GM12892 (cell line): ENCODE measurements around the gene POLR2E.

Source experiments
- POLR2A ChIP-seq: IDR thresholded peaks from 2 replicates; pipeline ENCODE4 v1.6.1; 2011; ENCODE audit warnings: low read depth, low read length, control low read depth
- POLR2AphosphoS5 ChIP-seq: IDR thresholded peaks from 2 replicates; pipeline ENCODE4 v1.6.1; 2011; ENCODE audit warnings: low read depth, low read length, control low read depth
- TAF1 ChIP-seq: IDR thresholded peaks from 2 replicates; pipeline ENCODE4 v1.6.1; 2011; ENCODE audit warnings: low read depth, mild to moderate bottlenecking, control low read depth, low read length, borderline replicate concordance

DNA sequence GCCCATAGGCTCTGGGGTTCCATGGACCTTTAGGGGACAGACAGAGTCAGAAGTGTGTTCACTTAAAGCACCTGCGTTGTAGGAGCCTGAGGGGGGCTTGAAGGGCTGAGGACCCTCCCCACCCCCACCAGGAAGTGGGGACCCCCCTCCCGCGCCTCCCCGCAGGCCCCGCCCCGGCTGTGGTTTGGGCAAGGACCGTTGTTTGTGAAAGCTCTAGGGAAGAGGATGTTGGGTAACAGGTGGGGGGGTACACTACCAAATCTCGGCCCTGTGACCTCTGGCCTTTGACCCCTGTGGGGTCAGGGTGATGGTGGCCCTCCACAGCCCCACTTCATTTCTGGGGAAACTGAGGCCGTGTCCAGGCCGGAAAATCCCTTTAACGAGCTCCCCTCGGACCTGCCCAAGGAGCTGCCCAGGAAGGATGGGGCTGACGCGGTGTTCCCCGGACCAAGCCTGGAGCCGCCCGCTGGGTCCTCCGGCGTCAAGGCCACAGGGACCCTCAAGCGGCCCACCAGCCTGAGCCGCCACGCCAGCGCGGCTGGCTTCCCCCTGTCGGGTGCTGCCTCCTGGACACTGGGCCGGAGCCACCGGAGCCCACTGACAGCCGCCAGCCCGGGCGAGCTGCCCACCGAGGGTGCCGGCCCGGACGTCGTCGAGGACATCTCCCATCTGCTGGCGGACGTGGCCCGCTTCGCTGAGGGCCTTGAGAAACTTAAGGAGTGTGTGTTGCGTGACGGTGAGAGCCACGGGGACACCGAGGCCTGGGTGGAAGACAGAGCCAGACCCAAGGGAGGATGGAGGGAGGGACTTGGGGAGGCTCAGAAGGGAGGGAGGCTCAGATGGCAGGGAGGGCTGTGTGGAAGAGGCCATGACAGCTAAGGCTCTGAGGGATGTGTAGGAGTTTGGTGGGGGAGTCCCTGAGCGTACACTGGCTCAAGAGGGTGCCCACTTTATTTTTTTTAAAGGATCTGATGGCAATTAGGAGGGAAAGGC is 26.9 kb downstream of the POLR2E start:
- TF ChIP-seq POLR2AphosphoS5: no peak
- TF ChIP-seq POLR2A: no peak; the same call in 1 of the 2 replicates
- no peak for TF ChIP-seq TAF1
